NCI-H524 (cell line): ENCODE data around the gene SLC38A2.
A peak's percentile ranks its signal among the peaks of the same experiment; 100 is the strongest.
"Not testable (repeated sequence)": the region's sequence is repeated elsewhere in the genome, so short reads cannot be mapped to it uniquely, and the experiment has no call there.

Source experiments
- DNase-seq, 2 experiments: peaks; one replicate each; lab custom pipeline; 2025; lab: John Stamatoyannopoulos, UW

Gene SLC38A2

GRCh38 chr12:46360908-46361666, 11.5 kb downstream of the SLC38A2 start:
- no peak for DNase-seq

DNA sequence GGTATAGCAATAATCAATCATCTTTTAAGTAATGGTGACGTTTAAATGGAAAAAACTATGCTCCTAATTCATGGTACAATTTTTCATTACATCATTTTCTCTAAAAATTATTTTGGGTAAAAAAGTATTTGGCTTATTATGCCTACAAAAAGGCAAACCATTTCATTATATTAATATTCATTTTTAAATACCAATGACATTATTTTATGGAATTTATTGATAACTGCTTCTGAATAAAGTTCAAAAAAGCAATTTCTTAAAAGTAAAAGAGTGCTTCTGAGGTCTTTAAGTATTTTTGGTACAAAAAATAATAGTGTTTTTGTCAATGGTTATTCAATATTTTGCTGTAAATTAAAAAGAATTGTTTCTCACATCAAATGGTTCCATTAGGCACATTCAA, 12.2 kb downstream of the SLC38A2 start:
- no peak for DNase-seq

GRCh38 chr12:46359667-46360280, 12.8 kb downstream of the SLC38A2 start:
- DNase-seq = no peak

GRCh38 chr12:46358791-46359666, 13.5 kb downstream of the SLC38A2 start:
- DNase-seq = no peak

- DNase-seq = no peak
These were observed 14.3 kb downstream of the SLC38A2 start for GRCh38 chr12:46358325-46358700.

DNA sequence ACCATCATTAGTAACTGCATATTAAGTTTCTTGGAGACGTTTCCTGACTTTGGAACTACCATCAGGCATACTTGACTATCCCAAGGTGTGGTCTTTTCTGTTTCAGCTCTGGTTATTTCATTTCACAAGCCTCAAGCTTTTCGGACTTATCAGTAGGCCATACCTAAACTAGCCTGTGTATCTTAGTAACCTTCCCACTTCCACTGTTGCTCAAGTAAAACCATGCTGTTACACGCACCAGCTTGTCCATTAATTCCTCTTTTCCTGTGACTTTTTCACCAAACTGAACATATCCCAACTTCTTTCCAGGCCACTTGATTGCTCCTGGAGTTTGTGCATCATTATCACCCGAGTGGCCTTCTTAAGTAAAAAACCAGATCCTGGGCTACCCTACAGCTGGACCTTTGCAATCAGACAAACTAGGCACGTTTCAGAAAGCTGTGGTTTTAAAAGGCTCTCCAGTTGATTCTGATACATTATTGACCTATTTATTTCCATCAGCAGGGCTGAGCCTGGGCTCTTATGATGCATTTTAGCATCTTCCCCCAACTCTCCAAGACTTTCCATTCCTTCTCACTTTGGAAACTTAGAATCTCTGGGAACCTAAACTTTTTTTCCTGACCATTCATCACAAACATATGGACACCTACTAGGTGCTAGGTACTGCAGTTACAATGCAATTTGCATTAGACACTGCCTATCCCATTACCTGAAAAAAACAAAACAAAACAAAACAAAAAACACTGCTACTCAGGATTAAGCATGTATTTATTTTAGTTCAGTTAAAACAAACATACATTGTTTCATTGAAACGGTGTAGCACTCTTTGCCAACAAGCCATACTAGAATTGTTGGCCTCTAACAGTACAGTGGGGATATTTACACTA, 14.9 kb downstream of the SLC38A2 start:
- peak in 1 of 2 experiments; percentile 12 for DNase-seq

- no peak for DNase-seq
These were observed 15.7 kb downstream of the SLC38A2 start for GRCh38 chr12:46356655-46357437.

DNA sequence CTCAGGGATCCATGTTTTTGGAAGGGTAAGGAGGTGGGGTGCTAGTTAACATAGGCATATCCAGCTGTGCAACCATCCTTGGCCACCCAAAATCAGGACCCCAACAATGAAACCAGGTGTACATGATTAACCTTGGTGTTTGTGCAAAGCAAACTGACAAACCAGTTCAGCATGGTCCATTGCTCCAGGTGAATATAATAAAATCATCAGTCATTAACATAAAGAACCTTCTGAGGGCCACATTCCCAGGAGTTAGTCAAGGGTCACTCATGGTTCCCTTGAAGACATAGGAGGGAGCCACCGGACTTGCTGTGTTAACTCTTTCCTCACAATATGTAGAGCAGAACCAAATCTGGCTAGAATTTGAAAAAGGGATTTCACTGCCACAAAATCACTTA, 17.8 kb downstream of the SLC38A2 start:
- DNase-seq = no peak

GRCh38 chr12:46354111-46354801, 18.3 kb downstream of the SLC38A2 start:
- DNase-seq = no peak

GRCh38 chr12:46351886-46352650, 20.5 kb downstream of the SLC38A2 start:
- no peak for DNase-seq

- DNase-seq = no peak
These were observed 21.4 kb downstream of the SLC38A2 start for GRCh38 chr12:46351138-46351537.

DNA sequence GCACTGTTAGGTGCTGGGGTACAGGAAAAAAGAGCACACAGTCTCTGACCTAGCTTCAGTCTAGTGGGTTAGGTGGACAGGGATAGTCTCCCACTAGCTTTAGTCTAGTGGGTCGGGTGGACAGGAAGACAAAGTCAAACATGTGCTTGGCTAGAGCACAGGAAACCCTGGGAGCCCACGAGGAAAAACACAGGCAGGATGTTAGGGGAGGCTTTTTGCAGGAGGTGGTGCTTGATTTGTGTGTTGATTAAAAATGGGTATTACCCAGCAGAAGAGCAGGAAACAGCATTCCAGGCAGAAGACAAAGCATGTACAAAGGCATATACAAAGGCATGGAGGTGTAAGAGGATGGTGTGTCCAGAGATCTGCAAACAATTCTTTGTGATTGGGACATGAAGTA, 23.3 kb downstream of the SLC38A2 start:
- DNase-seq = no peak

- no peak for DNase-seq
These were observed 29.3 kb downstream of the SLC38A2 start for GRCh38 chr12:46343118-46343852.

- peak in 1 of 2 experiments; percentile 25 for DNase-seq
These were observed 30.0 kb downstream of the SLC38A2 start for GRCh38 chr12:46342562-46343033.

- DNase-seq = no peak
These were observed 33.5 kb downstream of the SLC38A2 start for GRCh38 chr12:46339051-46339450.

DNA sequence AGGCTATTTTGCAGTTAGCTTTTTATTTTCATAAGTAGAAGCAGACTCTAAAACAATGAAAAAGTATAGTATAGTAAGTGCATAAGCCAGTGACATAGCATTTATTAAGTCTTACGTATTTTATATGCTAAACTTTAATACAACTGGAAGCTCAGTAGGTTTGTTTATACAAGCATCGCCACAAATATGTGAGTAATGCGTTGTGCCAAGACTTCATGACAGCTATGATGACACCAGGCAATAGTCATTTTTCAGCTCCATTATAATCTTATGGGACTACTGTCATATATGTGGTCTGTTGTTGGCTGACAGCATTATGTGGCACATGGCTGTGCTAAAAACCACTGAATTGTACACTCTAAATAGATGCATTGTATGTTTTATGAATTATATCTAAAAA, 40.3 kb downstream of the SLC38A2 start:
- DNase-seq = no peak

GRCh38 chr12:46325075-46325474, 47.5 kb downstream of the SLC38A2 start:
- DNase-seq = not testable (repeated sequence)

GRCh38 chr12:46320731-46321130, 51.8 kb downstream of the SLC38A2 start:
- DNase-seq = no peak

- no peak for DNase-seq
These were observed 54.5 kb downstream of the SLC38A2 start for GRCh38 chr12:46318037-46318436.
